ENCODE results near the gene TENM4.

DNA sequence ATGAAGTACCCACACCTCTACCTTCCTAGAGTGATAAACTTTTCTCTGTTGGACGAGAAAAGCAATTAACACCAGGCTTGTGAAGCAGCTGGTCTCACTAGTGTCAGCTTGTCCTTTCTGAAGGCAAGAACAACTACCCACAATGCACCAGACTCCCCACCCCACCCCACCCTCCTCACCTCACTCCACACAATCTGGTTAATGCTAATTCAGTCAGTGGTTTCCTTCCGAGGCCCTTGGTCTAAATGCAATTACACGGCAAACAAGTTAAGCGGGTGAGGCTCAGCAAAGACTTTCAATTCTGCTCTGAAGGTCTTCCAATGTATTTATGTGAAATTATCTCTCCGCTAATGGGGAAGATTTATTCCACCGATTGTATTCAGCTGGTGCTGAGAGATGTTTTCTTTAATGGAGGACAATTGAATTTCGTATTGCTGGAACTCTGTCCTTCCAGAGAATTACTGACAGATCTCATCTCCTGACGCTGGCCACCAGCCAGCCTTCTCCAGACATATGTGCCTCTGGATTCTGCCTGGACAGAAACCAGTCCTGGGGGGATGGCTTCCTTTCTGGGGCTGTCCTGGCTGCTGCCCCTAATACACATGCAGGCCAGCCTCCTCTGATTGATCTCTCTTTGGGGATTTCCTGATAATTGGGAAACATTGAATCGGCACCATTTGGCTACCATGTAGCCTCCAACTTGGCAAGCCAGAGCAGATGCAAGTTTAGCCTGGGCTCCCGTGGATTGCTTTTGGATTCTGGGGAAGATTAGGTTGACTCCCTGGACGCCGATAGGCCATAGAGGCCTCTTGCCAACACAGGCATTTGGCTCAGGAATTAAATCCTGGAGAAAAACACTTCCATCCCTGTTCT is 700.4 kb downstream of the TENM4 start:
- no peak for TF ChIP-seq EZH2 (IDR thresholded peaks at IDR 0.05; ENCODE audit: borderline replicate concordance, low read depth, low read length, severe bottlenecking)
- TF ChIP-seq CTCF (IDR thresholded peaks at IDR 0.05; ENCODE audit: borderline replicate concordance, extremely low read depth, low read length, poor library complexity, severe bottlenecking) = no peak

All from DND-41 (cell line).